Parathyroid adenoma (tissue), 2 donors: ENCODE measurements around the gene TXNRD2.

ENCODE experiments used
- H2AFZ ChIP-seq: fragments of 300-600 bp; sonication (generic); one replicate; pipeline ENCODE4 v1.7.0; 2017; ENCODE audit warnings: antibody characterized with exemption, mild to moderate bottlenecking
- H3K27ac ChIP-seq: fragments of 300-600 bp; sonication (generic); one replicate; pipeline ENCODE4 v1.7.0; 2017
- H3K27me3 ChIP-seq: fragments of 300-600 bp; sonication (generic); one replicate; pipeline ENCODE4 v1.7.0; 2017; ENCODE audit warnings: low read length; ENCODE audit not compliant: control insufficient read depth, insufficient read depth
- H3K36me3 ChIP-seq: fragments of 300-600 bp; sonication (generic); one replicate; pipeline ENCODE4 v1.7.0; 2017; ENCODE audit warnings: low read length; ENCODE audit not compliant: control insufficient read depth, insufficient read depth
- H3K4me1 ChIP-seq: fragments of 300-600 bp; sonication (generic); one replicate; pipeline ENCODE4 v1.7.0; 2017; ENCODE audit warnings: control low read depth
- H3K4me2 ChIP-seq: fragments of 300-600 bp; sonication (generic); one replicate; pipeline ENCODE4 v1.7.0; 2017; ENCODE audit warnings: low read length
- H3K4me3 ChIP-seq: fragments of 300-600 bp; sonication (generic); one replicate; pipeline ENCODE4 v1.7.0; 2017; ENCODE audit warnings: low read depth, low read length
- H3K79me2 ChIP-seq: fragments of 300-600 bp; sonication (generic); one replicate; pipeline ENCODE4 v1.7.0; 2017; ENCODE audit warnings: control low read depth
- H3K9ac ChIP-seq: fragments of 300-600 bp; sonication (generic); one replicate; pipeline ENCODE4 v1.7.0; 2017; ENCODE audit warnings: mild to moderate bottlenecking
- H3K9me3 ChIP-seq: fragments of 300-600 bp; sonication (generic); one replicate; pipeline ENCODE4 v1.7.0; 2017; ENCODE audit warnings: low read length; ENCODE audit not compliant: control insufficient read depth
- TF ChIP-seq, protein P1 (sequence below): fragments of 300-600 bp; sonication (generic); IDR thresholded peaks from one replicate; pipeline ENCODE4 v1.7.0; 2017; ENCODE audit warnings: antibody characterized with exemption, mild to moderate bottlenecking
- donor health status: primary hyperparathyroidism.

Gene TXNRD2

DNA sequence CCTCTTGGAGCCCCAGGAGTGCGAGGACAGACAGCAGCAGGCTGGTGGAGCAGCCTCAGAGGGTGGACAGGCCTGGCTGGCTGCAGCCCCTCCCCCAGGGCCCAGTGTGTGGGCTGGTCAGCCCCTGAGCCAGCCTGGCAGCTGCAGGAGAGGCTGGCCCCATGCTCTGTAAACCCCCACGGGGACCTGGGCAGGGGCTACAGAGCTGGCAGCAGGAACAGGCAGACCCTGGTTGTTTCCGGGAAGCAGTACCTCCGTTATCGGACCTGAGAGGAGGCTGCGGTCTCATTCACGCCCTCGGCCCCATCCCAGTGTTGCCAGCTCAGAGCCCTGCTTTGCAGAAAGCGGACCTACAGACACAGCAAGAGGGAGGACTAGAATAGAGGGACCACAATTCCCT is 38.6 kb downstream of the TXNRD2 start:
- Histone ChIP-seq H3K36me3 (no peaks in the 10 kb centered on the region), H3K79me2 (no peaks in the 10 kb centered on the region), H3K27ac (no peak overlapping the region), H3K4me3 (no peak overlapping the region), H3K4me2 (no peak overlapping the region), H3K27me3 (no peaks in the 10 kb centered on the region), H3K9me3 (no peaks in the 10 kb centered on the region), H3K4me1 (no peaks in the 10 kb centered on the region), H2AFZ (no peak overlapping the region), H3K9ac (no peak overlapping the region)
- TF ChIP-seq, protein P1, sequence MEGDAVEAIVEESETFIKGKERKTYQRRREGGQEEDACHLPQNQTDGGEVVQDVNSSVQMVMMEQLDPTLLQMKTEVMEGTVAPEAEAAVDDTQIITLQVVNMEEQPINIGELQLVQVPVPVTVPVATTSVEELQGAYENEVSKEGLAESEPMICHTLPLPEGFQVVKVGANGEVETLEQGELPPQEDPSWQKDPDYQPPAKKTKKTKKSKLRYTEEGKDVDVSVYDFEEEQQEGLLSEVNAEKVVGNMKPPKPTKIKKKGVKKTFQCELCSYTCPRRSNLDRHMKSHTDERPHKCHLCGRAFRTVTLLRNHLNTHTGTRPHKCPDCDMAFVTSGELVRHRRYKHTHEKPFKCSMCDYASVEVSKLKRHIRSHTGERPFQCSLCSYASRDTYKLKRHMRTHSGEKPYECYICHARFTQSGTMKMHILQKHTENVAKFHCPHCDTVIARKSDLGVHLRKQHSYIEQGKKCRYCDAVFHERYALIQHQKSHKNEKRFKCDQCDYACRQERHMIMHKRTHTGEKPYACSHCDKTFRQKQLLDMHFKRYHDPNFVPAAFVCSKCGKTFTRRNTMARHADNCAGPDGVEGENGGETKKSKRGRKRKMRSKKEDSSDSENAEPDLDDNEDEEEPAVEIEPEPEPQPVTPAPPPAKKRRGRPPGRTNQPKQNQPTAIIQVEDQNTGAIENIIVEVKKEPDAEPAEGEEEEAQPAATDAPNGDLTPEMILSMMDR = no peak

DNA sequence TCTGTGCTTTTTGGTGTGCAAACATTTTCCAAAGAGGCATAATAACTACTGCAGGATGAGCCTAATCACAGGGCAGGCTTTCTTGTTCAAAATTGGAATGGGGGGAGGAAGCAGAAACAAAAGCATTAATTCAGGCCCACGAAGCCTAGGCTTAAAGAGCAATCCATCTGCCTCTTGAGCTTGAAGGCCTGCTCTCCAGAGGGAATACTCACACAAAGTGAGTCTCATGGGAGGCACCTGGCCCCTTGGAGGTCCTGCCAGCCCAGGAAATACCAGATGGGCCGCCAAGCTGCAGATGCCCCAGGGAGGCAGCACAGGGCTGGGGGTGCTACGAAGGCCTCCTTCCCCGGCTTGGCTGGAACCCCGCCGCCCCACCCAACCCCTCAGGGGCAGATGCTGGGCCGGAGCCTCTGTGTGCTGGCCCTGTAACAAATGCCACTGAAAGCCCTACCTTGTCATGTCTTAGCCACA is 39.3 kb downstream of the TXNRD2 start:
- Histone ChIP-seq H3K4me2 (no peak overlapping the region), H3K27me3 (no peaks in the 10 kb centered on the region), H3K27ac (no peak overlapping the region), H3K9ac (no peak overlapping the region), H2AFZ (no peak overlapping the region), H3K9me3 (no peaks in the 10 kb centered on the region), H3K79me2 (no peaks in the 10 kb centered on the region), H3K36me3 (no peaks in the 10 kb centered on the region), H3K4me1 (no peaks in the 10 kb centered on the region), H3K4me3 (no peak overlapping the region)
- TF ChIP-seq, protein P1 = no peak

DNA sequence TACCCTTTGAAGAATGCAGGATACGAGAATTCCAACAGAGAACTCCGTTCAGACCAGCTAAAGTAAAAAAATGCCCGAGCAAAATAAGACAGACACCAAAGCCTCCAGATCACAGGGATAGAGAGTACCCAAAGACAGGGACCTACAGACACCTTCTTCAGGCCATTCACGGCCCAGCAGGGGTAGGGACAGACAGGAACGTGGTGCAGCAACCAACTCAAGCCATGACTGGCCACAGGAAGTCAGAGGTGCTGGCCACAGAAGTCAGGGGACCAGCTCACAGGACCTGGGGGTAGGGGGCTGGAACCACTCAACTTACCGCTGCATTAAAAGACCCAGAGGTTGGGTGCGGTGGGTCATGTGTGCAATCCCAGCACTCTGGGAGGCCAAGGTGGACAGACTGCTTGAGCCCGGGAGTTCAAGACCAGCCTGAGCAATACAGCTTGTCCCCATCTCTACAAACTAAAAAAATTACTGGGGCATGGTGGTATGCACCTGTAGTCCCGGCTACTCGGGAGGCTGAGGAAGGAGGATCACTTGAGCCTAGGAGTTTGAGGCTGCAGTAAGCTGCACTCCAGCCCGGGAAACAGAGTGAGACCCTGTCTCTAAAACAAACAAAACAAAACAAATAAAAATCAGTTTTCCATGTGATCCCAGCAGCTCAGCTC is 39.9 kb downstream of the TXNRD2 start:
- Histone ChIP-seq H3K27ac (no peak overlapping the region), H3K9me3 (no peaks in the 10 kb centered on the region), H3K9ac (no peak overlapping the region), H3K36me3 (no peaks in the 10 kb centered on the region), H3K4me1 (no peaks in the 10 kb centered on the region), H3K79me2 (no peaks in the 10 kb centered on the region), H3K4me3 (no peak overlapping the region), H3K4me2 (no peak overlapping the region), H2AFZ (no peak overlapping the region), H3K27me3 (no peaks in the 10 kb centered on the region)
- TF ChIP-seq, protein P1 = no peak

DNA sequence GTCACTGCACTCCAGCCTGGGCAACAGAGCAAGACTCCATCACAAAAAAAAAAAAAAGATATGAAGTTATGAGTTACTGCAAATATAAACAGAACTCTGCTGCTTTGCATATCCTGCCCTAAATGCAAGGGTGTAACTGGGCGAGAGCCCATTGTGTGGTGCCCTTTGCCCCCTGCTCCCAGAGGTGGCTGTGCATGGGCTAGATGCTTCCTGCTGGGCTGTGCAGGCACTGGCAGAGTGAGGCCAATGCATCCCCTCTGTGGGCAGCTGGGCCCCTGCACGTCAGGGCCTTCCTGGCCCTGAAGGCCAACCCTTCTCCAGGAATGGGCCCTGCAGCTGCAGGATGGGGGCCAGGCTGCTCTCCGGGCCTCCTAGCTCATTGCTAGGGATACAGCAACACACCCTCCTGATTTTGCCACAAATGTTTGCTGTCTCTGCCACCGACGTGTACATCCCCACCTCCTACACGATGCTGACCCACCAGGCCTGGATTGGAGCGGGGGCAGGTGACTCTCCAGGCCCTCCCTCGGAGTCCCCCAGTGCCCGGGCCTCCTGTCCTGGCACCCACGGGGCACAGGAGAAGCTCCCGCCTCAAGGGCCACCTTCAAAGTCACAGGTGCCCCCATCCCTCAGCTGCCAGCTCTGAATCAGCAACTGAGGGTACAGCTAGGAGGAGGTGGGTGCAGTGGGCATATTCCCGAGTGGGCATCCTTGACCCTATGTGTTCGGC is 40.7 kb downstream of the TXNRD2 start:
- Histone ChIP-seq H3K4me2 (no peak overlapping the region), H3K27me3 (no peaks in the 10 kb centered on the region), H3K27ac (no peak overlapping the region), H3K9me3 (no peaks in the 10 kb centered on the region), H3K4me3 (no peak overlapping the region), H3K9ac (no peak overlapping the region), H3K36me3 (no peaks in the 10 kb centered on the region), H2AFZ (no peak overlapping the region), H3K79me2 (no peaks in the 10 kb centered on the region), H3K4me1 (no peaks in the 10 kb centered on the region)
- TF ChIP-seq, protein P1 = no peak
